ENCODE results near the gene FEM1C. TPM values are rescaled to one million over a fixed set of nuclear protein-coding genes. Genes with fewer than 3 reads are reported as not detected.

Gene FEM1C
- total RNA-seq, result 16.2 and 19.4 TPM in 2 replicates

GRCh38 chr5:115544436-115545350, at the start of gene FEM1C:
Gene FEM1C, minus strand, starts transcription at chr5:115544775. Its CDS starts 1,282 bp downstream, at chr5:115543493.

Other genes with a start within 250 kb of the FEM1C start
- gene CCDC112, start 248.1 kb downstream of the FEM1C start, total RNA-seq, result 3.2 and 4.7 TPM in 2 replicates
- gene TICAM2, start 57.7 kb upstream of the FEM1C start, total RNA-seq, result 2.0 and 4.7 TPM in 2 replicates
- gene TMED7, start 81.3 kb upstream of the FEM1C start, total RNA-seq, result 70.9 and 84.6 TPM in 2 replicates

All from cardiac ventricle fibroblast (primary cell).